GM19438 (cell line): Measurements from ENCODE around the gene BBX.

Experiments
- ATAC-seq: cut with Tn5 transposase; IDR thresholded peaks from one replicate; pipeline ENCODE4 v1.9.1; 2021; ENCODE audit warnings: low read depth; ENCODE audit not compliant: unreplicated experiment

BBX gene

DNA sequence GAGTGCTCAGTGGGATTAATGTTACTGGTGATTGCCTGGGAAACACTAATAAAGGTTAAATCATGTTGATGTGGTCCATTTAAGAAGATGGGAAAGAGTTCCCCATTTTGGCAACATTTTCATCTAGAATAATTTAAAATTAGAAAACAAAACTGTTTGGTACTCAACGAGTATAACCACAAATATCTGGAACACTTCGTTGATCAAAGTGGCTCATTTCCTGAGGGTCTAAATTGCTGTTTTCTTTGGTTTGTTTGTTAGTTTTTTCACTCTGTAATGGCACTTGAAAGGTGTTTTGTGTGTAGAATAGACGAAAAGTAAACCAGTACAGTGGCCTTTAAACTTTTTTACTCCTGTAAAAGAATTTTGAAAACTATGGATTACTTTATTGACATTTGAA is 73.9 kb downstream of the BBX start:
- no peak for ATAC-seq

DNA sequence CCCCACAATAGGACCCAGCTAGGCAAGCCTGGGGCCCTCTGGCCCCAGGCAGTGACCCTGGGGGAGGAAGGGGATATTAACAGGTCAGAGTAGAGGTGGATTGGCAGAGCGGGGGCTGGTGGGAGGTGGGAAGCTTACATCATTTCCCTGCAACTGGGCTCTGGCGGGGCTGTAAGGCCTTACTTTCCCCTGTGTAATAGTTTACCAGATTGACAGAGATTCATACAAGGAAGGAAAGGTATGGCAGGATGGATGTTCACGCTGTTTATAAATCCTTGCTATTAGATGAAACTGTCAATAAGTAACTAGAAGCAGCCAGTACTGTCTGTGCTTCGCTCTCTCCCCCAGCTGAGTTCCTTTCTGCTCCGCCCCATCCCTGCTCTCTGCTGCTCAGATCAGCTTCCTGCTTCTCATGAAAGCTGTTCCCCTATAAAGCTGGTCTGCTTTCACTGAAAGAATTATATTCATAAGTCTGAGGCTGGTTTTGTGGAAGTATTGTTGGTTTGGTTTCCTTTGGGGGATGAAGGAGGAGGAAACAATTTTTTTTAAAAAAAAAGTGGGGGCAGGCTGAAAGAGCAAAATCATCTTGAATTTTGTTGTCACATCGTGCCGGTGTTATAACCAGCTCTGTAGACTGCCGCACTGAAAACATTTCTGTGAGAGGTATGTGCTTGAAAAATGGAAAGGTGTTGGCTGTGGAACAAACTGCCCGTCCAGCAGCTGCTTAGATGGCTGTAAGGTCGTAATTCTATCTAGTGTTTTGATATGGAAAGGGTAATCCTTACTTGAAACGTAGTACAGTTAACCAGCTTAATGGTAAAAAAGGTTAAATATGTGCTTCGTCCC is 76.4 kb downstream of the BBX start:
- ATAC-seq = peak; percentile 98

- ATAC-seq = no peak
Observed at GRCh38 chr3:107599772-107600145, 77.0 kb downstream of the BBX start.

GRCh38 chr3:107600780-107601179 is 78.0 kb downstream of the BBX start:
- no peak for ATAC-seq

DNA sequence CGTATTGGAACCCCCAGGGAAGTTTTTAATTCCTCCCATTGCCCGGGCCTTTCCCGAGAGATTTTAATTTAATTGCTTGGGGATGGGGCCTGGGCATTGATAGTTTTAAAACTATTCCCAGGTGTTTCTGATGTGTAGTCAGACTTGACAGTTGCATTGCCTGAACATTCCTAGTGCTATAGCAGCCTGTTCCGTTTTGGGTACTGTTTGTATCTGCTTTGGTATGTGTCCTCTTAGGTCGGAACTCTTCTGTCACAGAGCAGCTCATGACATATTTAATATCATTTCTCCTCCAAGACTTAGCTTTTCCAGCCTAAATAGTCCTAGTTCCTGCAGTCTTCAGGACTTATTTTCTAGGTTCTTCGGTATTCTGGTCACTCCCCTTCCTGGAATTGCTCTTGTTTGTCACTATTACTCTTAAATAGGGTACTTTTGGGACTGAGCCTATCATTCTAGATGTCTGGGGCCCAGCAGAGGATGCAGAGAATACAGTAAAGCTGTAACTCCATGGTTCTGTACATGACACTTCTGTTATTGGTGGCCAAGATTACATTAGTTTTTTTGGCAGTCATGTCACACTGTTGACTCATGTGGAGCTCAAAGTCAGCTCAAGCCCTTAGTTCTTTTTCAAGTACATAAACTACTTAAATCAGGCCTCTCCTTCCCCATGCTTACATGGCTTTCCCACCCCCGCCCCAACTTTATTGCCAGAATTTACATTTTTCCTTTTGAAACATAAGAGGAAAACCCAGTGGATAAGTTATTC is 81.5 kb downstream of the BBX start:
- ATAC-seq = no peak

GRCh38 chr3:107611775-107612469 is 89.2 kb downstream of the BBX start:
- no peak for ATAC-seq

DNA sequence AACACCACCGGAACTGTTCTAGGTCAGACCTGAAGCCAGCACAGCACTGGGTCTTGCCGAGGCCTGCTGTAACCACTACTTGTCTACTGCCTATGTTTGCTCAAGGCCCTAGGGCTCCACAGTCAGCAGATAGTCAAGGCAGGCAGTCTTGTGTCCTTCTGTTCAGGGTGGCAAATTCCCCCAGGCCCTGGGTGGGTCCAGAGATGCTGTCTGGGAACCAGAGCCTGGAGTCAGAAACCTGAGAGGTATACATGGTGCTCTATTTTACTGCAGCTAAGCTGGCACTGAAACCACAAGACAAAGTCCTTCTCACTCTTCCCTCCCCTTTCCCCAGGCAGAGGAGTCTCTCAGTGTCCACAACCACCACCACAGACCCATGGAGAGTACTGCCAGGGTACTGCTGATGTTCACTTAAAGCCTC is 89.9 kb downstream of the BBX start:
- no peak for ATAC-seq

DNA sequence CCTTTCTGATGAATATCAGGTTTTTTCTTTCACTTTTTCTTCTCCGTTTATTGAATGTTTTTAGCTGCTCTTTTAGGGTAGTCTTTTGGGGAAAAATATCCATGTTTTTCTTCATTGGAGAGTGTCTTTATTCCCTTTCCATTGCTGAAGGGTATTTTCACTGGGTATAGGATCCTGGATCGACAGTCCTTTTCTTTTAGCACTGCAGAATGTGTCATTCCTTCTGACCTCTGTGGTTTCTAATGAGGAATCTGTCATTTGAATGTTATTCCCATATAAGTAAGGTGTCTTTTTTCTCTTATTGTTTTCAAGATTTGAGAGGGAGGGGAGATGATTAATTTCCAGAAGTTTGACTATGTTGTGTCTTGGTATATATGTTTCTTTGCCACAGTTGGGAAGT is 96.8 kb downstream of the BBX start:
- no peak for ATAC-seq

- no peak for ATAC-seq
Observed at GRCh38 chr3:107620534-107620933, 97.8 kb downstream of the BBX start.

DNA sequence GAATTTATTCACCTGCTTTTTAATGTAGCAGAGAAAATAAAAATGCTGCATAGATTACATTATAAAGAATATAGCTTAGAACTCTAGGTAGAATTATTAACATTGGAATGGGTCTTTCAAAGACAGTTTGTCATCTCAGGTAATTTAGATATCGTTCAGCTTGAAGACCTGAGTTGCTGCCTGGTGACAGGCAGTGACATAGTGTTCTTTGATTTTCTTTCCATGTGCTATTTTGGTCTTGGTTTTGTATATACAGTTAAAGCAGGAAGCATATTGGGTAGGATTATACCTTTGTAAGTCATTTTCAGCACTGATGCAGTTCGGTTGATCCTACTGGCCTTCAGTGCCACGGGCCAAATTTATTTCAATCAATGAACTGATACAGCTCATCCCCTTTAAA is 98.7 kb downstream of the BBX start:
- ATAC-seq = no peak

- ATAC-seq = no peak
Observed at GRCh38 chr3:107627962-107628542, 105.3 kb downstream of the BBX start.

- no peak for ATAC-seq
Observed at GRCh38 chr3:107629566-107629965, 106.8 kb downstream of the BBX start.

DNA sequence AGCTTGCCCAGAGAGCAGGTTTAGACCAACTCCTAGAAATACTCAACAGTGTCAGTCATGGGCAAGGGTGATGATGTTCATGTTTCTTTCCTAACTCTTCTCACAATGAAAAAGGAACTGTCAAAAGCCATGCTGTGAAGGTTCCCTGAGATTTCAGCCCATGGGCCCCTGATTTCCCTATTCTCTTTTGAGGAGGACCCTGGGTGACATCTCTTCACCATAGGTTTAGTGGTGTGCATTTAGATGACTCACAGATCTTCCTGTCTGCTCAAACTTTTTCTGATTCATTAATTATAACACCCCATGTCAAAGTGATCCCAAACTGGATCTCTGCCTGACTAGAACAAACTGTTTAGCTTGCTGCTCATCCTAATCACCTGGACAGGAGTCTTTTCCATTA is 108.0 kb downstream of the BBX start:
- no peak for ATAC-seq

DNA sequence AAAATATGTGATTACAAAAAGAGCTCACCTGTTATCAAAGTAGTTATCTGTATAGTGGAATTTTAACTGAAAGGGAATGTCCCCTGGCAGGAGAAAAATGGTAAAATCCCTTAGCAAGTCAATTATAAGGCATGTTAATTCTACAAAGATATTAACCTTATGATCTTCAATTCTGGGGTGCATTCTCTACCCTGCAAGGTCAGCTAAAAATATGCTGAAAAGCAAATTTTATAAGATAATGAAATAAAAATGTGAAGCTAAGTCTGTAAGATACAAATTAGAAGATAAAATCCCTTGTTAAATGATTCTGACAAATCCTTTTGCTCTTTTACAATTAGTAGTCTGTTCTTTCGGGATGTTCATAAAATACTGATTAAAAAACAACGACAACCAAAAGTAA is 109.8 kb downstream of the BBX start:
- no peak for ATAC-seq

GRCh38 chr3:107633327-107634098 is 110.8 kb downstream of the BBX start:
- ATAC-seq = peak; percentile 98

DNA sequence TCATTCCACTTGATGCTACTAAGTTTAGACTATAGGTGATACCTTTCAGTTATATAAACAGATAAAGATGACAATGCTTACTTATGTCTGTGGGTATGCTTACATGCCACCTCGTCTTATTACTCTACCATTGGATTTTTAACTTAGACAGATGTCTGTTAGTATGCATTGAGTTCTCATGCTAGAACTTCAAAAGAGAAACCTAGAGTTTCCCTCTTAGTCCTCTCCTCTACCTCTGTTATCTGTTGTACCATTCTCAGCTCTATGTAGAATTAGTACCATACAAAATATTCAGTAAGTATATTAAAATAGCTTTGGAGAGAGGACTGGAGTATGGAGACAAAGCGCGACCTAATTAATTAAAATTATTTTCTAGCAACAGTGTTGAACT is 111.3 kb downstream of the BBX start:
- peak; percentile 27 for ATAC-seq

DNA sequence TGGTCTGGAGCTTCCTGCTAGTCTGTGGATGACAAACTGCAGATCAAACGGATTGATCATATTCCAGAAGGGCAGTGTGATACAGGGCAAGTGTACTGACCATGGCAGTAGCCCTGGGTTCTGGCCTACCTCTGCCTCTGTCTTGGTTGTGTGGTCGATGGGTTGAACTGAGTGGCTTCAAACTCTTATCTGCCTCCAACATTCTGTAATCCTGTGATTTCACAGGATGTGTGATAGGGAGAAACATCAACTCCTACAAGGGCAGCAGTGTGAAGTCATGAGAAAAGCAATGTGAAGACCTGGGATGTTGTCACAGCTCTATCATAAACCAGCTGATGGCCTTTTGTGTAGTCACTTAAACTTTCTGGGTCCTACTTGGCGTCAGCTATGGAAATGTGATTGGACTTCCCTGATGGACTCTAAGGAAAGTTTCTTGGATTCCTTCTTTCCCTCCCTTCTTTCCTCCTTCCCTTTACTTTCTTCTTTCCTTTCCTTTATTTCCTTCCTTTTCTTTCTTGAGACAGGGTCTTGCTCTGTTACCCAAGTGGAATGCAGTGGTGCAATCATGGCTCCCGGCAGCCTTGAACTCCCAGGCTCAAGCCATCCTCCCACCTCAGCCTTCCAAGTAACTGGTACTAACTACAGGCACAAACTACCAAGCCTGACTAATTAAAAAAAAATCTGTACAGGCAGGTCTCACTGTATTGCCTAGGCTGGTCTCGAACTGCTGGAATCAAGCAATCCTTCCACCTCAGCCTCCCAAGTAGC is 114.8 kb downstream of the BBX start:
- ATAC-seq = no peak

DNA sequence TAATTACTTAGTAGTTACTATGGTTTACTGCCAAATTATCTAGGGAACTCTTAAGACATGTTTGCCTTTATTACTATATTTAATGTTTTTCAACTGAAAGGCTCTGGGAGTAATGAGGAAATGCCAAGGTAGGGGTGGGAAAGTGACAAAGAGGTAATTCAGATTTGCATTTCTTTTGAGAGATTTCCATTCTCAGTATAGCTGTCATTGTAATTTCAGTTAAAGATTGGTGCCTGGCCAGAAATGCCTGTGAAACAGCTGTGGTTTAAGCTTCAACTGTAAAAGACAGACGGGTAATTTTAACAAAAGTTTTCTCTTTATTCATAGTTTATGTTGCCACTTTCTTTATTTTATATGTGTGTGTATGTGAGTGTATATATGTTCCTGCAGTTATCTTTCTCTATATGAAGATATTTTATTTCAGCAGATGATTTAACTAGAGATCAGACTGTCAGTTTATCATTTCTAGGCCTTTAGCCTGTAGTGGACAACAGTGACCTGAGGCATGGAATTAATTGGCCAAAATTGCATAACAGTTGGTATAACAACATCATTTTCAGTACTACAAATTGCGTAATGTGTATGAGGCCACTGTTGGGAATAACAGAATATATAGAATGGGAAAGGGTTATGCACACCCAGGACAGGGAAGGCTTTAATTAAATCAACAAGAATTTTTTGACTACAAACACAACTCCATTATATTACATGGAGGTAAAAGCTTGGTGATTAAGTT is 119.0 kb downstream of the BBX start:
- no peak for ATAC-seq
